ENCODE measurements around the gene MCM3AP. TPM values are rescaled to one million over a fixed set of nuclear protein-coding genes. Genes with fewer than 3 reads are reported as not detected.

The MCM3AP gene
- total and polyA plus RNA-seq, 2 experiments from 2014 or later, result 39.6 to 106 TPM

GRCh38 chr21:46255758-46256337 is 29.6 kb downstream of the MCM3AP start:
- H3K4me1 ChIP-seq (ENCODE audit: low read depth), result no peaks in the 10 kb centered on the region
- no peak overlapping the region for H3K27ac ChIP-seq
- H3K4me3 ChIP-seq, result no peak overlapping the region
- TF ChIP-seq CTCF (IDR thresholded peaks at IDR 0.05; ENCODE audit: low read depth, low read length), result no peak
- no peak for DNase-seq (ENCODE audit: low read depth in 1 of 2, low spot score in 1 of 2)
- no peaks in the 10 kb centered on the region for H3K9me3 ChIP-seq (ENCODE audit: low read depth)
- peaks cover 69% of the 10 kb centered on the region for H3K36me3 ChIP-seq
- no peaks in the 10 kb centered on the region for H3K27me3 ChIP-seq

GRCh38 chr21:46255166-46255565 is 30.2 kb downstream of the MCM3AP start:
- no peaks in the 10 kb centered on the region for H3K9me3 ChIP-seq (ENCODE audit: low read depth)
- no peak overlapping the region for H3K4me3 ChIP-seq
- no peaks in the 10 kb centered on the region for H3K4me1 ChIP-seq (ENCODE audit: low read depth)
- no peak for TF ChIP-seq CTCF (IDR thresholded peaks at IDR 0.05; ENCODE audit: low read depth, low read length)
- DNase-seq (ENCODE audit: low read depth in 1 of 2, low spot score in 1 of 2), result no peak
- peaks cover 68% of the 10 kb centered on the region for H3K36me3 ChIP-seq
- no peak overlapping the region for H3K27ac ChIP-seq
- H3K27me3 ChIP-seq, result no peaks in the 10 kb centered on the region

- H3K36me3 ChIP-seq, result peaks cover 65% of the 10 kb centered on the region
- no peaks in the 10 kb centered on the region for H3K27me3 ChIP-seq
- no peak overlapping the region for H3K4me3 ChIP-seq
- TF ChIP-seq CTCF (IDR thresholded peaks at IDR 0.05; ENCODE audit: low read depth, low read length), result no peak
- no peak for DNase-seq (ENCODE audit: low read depth in 1 of 2, low spot score in 1 of 2)
- peak overlapping the region; percentile 47 for H3K27ac ChIP-seq
- no peaks in the 10 kb centered on the region for H3K4me1 ChIP-seq (ENCODE audit: low read depth)
- no peaks in the 10 kb centered on the region for H3K9me3 ChIP-seq (ENCODE audit: low read depth)
Observed at GRCh38 chr21:46254208-46254975, 31.0 kb downstream of the MCM3AP start.

- H3K9me3 ChIP-seq (ENCODE audit: low read depth), result no peaks in the 10 kb centered on the region
- H3K27ac ChIP-seq, result peak overlapping the region; percentile 47
- DNase-seq (ENCODE audit: low read depth in 1 of 2, low spot score in 1 of 2), result peak; percentile 10 to 25
- H3K4me3 ChIP-seq, result no peak overlapping the region
- H3K36me3 ChIP-seq, result peaks cover 66% of the 10 kb centered on the region
- H3K4me1 ChIP-seq (ENCODE audit: low read depth), result no peaks in the 10 kb centered on the region
- no peaks in the 10 kb centered on the region for H3K27me3 ChIP-seq
- no peak for TF ChIP-seq CTCF (IDR thresholded peaks at IDR 0.05; ENCODE audit: low read depth, low read length)
Observed at GRCh38 chr21:46253610-46254124, 31.7 kb downstream of the MCM3AP start.

GRCh38 chr21:46252840-46253239 is 32.6 kb downstream of the MCM3AP start:
- no peak for TF ChIP-seq CTCF (IDR thresholded peaks at IDR 0.05; ENCODE audit: low read depth, low read length)
- Histone ChIP-seq H3K27ac (peak overlapping the region; percentile 47), H3K27me3 (no peaks in the 10 kb centered on the region), H3K4me3 (no peak overlapping the region), H3K36me3 (peaks cover 58% of the 10 kb centered on the region), H3K4me1 (ENCODE audit: low read depth) (no peaks in the 10 kb centered on the region), H3K9me3 (ENCODE audit: low read depth) (no peaks in the 10 kb centered on the region)
- DNase-seq (ENCODE audit: low read depth in 1 of 2, low spot score in 1 of 2), result no peak
